Body of pancreas (tissue), 4 donors: ENCODE data around the gene CMTM3.

Experiments
- CTCF ChIP-seq, 7 experiments: fragments of 450-650 bp in 4 of 7; fragments of 200-600 bp in 3 of 7; sonication (generic) in 3 of 7; IDR thresholded peaks; one replicate each; pipeline ENCODE4 v1.5.1; 2016 to 2019; ENCODE audit warnings: antibody characterized with exemption in 7 of 7
- POLR2A ChIP-seq, 3 donors: fragments of 450-650 bp; IDR thresholded peaks; one replicate each; pipeline ENCODE4 v1.6.1; 2016; ENCODE audit warnings: antibody characterized with exemption in 3 of 3, mild to moderate bottlenecking in 2 of 3

GRCh38 chr16:66569131-66569530 is 35.4 kb upstream of the CMTM3 start:
- TF ChIP-seq CTCF (IDR thresholded peaks at IDR 0.05): no peak
- TF ChIP-seq POLR2A (IDR thresholded peaks at IDR 0.05): no peak
